Stimulated activated CD8-positive, alpha-beta memory T cell treated with anti-CD3 and anti-CD28 coated beads, Interleukin-12 subunit alpha, Interleukin-12 subunit beta, amount 100 ng/mL, for 24 hours (primary cell): ENCODE data around the gene OR12D1.
"Not testable (repeated sequence)": the region's sequence is repeated elsewhere in the genome, so short reads cannot be mapped to it uniquely, and the experiment has no call there.

Experiments
- DNase-seq: peaks from one replicate; pipeline ENCODE4 v3.0.0-alpha.2; 2020; ENCODE audit errors: extremely low read depth

The OR12D1 gene

GRCh38 chr6:29414588-29414987 lies at the start of gene OR12D1:
Gene OR12D1, plus strand, starts transcription at chr6:29414928.
- no peak for DNase-seq

- DNase-seq, result no peak
These were observed 46.0 kb upstream of the OR12D1 start, which contains the start of gene OR5V1 for GRCh38 chr6:29368765-29369164. Gene OR5V1, minus strand, starts transcription at chr6:29368865. Its CDS starts 12,670 bp downstream, at chr6:29356195.

GRCh38 chr6:29375191-29375590 lies 39.5 kb upstream of the OR12D1 start, which contains the start of gene OR12D3:
Gene OR12D3, minus strand, starts transcription at chr6:29375291. Its CDS starts 4 bp downstream, at chr6:29375287.
- no peak for DNase-seq

DNA sequence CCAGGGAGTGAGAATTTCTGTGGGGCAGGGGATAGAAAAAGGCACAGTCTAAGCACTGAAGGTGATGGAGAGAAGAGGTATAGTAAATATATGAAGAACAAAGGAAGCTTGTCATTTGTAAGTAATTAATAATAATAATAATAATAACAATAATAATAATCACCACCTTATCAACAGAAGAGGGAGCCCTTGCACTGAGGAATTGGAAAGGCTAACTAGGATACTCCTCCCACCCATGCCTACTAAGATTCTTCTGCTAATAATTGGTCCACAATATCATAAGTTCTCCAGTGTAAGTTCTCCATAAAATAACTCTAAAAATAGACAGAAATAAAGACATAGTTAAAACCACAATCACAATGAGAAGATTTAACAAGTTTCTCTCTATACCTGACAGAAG lies 38.7 kb upstream of the OR12D1 start:
- DNase-seq, result no peak

DNA sequence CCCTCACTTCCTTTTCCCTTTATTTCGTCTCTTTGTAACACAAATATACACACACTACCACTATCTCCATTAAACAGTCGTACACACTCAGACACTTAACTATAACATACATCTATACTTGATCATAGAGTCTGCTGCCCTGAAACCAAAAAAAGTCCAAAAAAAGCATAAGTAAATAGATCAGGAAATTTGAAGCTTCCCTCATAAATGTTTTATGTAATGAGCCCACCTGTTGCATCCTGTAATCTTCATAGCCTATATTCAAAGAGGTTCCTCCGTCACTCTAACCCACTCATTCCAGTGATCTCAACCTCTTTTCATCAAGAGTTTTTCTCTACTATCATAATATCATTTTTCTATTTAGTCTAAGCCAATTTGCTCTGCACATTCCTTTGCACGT lies 26.2 kb upstream of the OR12D1 start:
- no peak for DNase-seq

GRCh38 chr6:29395331-29395730 lies 19.4 kb upstream of the OR12D1 start, which contains the start of gene OR12D2:
Gene OR12D2, plus strand, starts transcription at chr6:29395631. Its CDS starts 1,069 bp downstream, at chr6:29396700.
- no peak for DNase-seq

DNA sequence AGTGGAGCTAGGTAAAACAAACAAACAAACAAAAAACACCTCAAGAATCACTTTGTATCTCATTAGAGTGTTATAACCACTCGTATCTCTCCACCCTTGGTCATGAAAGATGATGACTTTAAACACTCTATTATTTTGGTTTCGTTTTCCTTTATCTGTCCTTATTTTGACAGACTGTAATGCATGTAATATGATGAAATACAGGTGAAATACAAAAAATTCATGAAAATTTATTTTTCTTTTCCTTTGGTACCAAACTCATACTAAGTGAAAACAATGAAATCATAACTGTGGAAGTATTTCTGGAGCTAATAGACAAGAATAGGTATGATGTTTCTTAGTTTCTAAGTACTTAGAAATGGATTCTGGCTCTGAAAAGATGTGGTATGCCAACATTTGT lies 15.2 kb upstream of the OR12D1 start:
- no peak for DNase-seq

GRCh38 chr6:29403801-29404200 lies 10.9 kb upstream of the OR12D1 start:
- no peak for DNase-seq

DNA sequence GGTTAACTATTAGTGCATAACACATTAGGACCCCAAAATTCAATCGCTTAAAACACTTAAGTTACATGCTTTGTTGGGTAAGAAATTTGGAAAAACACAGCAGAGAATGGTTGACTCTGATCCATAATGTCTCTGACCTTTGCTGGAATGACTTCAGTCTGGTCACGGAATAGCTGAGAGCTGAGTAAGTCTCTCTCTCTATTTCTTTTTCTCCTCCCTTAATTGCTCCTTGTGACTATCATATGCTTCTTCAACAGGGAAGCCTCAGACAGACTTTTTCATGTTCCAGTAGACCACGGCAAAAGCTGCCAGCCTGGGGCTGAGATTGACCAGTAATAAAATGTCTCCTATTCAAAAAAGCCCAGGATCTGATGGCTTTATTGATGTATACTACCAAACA lies 4.8 kb downstream of the OR12D1 start:
- no peak for DNase-seq

GRCh38 chr6:29424168-29424567 lies 9.4 kb downstream of the OR12D1 start:
- DNase-seq, result no peak

DNA sequence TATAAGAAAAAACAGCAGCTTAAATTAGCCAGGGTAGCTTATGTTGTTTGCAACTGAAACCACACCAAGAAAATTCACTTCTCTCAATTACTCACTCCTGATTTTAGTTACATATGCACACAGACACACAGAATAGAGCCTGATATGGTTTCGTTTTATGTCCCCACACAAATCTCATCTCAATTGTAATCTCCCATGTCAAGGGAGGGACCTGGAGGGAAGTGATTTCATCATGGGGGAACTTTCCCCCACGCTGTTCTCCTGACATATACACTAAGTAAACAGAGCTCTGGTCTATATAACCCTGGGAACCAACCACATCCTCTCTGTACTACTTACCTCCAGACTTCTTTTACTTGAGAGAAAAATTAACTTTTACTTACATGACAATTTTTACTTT lies 9.8 kb downstream of the OR12D1 start:
- no peak for DNase-seq

DNA sequence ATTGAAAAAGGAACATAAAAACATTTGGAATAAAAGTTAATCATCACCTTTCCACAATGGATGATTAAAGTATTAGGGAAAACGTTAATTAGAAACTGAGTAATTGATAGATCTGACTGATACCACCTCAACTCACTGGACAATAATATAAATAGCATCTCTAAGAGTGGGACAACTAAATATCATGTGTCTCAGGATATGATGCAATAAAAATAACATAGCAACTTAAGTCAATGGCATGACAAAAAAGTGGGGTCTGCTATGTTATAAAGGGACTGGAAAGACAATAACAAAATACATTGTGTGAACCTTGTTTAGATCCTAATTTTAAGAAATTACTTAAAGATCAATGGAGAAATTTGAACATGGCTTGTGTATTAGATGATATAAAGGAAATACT lies 10.3 kb downstream of the OR12D1 start:
- DNase-seq, result no peak

DNA sequence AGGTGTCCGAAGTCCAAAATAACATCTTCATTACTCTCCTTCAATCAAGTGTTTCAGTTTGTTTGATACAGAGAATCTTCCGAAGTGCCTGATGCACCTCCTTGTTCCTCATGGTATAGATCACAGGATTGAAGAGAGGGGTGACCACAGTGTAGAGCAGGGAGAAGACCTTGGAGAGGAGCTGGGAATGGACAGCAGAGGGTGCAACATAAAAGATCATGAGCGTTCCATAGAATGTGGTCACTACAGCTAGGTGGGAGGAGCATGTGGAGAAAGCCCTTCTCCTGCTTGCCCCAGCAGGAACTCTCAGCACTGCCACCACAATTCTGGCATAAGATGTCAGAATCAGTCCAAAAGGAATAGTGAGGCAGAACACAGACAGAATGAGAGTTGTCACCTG lies 11.9 kb downstream of the OR12D1 start:
- no peak for DNase-seq

DNA sequence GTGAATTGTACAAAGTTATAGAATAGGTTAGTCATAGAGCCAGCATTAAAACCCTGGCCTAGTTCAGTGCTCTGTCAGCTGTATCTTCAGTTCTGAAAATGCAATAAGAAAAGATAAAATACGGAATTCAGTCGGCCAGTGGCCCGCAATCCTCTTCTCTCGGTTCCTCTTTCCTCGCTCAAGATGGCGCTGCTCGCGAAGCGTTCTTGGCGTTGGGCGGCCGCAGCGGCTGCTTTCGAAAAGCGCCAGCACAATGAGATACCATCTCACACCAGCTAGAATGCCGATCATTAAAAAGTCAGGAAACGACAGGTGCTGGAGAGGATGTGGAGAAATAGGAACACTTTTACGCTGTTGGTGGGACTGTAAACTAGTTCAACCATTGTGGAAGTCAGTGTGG lies 22.0 kb downstream of the OR12D1 start:
- DNase-seq, result not testable (repeated sequence)

DNA sequence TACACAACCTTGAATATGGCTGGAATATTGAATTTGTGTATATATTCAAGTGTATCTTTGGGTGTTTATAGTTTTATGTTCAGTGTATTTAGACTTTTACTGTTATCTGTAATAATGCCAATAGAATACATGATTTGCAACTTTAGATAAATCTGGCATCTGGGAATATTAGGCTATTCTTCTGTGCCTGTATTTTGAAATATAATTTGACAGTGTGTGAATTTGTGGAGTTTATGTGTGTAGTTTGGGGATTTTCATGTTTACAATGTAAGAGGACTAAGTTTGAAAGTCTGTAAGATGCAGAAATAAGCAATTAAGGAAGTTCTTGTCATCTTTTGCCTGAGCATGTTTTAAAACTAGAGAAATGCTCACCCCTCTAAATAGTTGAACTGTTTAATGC lies 24.3 kb downstream of the OR12D1 start, which contains the start of gene OR10C1:
TSS of gene OR10C1 (plus strand) at position 301 of the 400 bp plus-strand sequence. CDS start 710 bp downstream, outside the sequence.
- no peak for DNase-seq

DNA sequence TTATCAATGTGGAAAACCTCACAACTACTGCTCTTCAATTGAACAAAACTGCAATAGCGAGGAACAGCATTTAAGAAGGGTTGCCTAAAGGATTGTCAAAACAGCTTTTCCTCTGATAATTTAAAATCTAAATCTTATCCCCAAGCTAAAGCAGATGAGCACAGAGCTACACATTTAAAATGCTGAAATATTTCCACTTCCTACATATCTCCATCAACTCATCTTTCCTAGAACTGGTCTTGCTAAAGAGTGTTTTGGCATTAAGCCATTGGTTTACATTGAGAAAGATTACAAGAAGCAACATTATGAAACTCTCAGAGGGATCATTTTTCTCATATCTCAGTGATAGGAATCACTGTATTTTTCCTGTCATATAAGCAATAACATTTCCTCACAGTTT lies 28.0 kb downstream of the OR12D1 start:
- DNase-seq, result no peak

DNA sequence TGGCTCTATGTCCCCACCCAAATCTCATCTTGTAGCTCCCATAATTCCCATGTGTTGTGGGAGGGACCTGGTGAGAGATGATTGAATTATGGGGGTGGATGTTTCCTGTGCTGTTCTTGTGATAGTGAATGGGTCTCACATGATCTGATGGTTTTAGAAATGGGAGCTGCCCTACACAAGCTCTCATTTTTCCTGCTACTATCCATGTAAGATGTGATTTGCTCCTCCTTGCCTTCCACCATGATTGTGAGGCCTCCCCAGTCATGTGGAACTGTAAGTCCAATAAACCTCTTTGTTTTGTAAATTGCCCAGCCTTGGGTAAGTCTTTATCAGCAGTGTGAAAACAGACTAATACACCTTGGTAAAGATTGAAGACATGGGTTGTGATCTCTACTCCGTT lies 29.3 kb downstream of the OR12D1 start:
- DNase-seq, result not testable (repeated sequence)

DNA sequence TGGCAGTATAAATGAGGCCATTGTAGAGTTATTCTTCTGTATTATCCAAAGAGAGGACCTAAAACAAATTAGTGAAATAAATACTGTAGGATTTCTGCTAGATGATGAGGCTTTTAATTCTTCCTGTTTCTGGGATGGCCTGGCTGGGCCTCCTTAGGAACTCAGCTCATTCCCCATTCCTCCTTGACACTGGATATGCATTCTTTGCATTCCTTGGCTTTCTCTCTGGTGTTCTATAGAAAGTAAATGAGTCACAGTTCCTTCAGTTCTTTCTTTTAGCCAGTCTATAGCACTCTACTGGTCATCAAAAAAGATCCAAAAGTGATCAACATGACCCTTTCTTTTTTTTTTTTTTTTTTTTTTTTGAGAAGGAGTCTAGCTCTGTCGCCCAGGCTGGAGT lies 32.9 kb downstream of the OR12D1 start:
- no peak for DNase-seq

DNA sequence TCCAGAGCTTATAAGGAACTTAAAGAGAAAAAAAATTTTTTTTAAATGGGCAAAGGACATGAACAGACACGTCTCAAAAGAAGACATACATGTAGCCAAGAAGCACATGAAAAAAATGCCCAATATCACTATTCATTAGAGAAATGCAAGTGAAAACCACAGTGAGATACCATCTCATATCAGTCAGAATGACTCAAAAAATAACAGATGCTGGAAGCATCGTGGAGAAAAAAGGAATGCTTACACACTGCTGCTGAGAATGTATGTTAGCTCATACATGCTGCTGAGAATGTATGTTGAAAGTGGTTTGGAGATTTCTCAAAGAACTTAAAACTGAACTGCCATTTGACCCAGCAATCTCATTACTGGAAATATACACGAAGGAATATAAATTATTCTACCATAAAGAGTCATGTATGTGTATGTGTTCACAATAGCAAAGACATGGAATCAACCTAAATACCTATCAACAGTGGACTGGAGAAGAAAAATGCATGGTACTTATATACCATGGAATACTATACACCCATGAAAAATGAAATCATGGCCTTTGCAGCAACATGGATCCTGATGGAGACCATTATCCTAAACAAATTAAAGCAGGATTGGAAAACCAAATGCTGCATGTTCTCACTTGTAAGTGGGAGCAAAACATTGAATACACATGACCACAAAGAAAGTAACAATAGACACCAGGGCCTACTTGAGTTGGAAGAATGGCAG lies 36.9 kb downstream of the OR12D1 start:
- no peak for DNase-seq

DNA sequence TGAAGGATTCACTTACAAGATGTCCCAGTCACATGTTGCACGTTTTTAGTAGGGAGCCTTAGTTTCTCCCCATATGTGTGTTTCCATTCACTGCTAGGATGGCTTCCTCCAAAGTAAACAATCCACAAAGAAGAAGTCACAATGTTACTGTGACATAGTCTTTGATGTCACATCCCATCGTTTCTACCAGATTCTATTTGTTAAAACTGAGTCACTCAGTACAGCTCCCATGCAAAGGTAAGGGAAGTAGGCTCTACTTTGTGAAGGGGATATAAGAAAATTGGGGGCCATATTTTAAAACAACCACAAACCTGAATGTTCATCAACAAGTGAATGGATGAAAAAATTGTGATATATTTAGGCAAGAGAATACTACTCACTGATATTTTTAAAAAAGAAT lies 42.2 kb downstream of the OR12D1 start, which contains the start of the genes OR11A1 and OR2H1:
TSS of gene OR11A1 (minus strand) at position 101 of the 400 bp plus-strand sequence. CDS start 29,430 bp downstream, outside the sequence.
TSS of gene OR2H1 (plus strand) at position 185 of the 400 bp plus-strand sequence. CDS start 4,615 bp downstream, outside the sequence.
- no peak for DNase-seq

DNA sequence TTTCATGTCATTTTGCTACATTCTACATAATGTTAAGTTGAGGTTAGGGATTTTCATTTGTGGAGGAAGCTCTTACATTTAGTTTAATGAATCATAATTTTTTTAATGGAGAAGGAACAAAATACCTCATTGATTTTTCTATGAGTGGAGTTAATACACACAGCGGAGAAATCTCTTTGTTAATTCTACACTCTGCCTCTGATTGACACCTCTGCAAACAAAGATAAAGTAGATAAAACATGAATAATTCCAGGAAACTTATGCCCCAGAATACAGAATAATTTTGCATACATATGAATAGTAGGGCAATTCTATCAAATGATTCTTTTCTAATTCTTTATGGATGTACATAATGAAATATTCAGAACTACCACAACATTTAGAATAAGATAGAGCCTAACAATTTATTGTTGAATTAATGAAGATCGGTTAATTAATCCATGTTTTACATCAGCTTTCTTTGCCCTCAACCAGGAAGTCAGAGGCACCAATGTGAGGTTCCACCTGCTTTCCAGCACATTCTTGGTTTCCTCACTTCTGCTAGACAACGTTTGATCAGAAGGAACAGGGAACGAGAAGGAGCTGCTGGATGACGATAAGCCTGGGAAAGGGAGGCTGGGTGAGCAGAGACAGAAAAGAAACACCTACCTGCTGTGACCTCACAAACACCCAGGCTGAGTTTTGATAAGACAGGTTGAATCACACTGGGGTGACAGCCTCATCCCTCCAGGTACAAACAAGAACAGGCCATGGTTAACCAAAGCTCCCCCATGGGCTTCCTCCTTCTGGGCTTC lies 46.5 kb downstream of the OR12D1 start:
- no peak for DNase-seq

- no peak for DNase-seq
These were observed 47.3 kb downstream of the OR12D1 start for GRCh38 chr6:29462022-29462421.
